GM12891 (cell line): ENCODE results near the gene DENND6A.

ENCODE experiments used
- POLR2A ChIP-seq: IDR thresholded peaks from 2 replicates; pipeline ENCODE4 v1.6.1; 2011; ENCODE audit warnings: low read depth, low read length, control low read depth
- POLR2AphosphoS5 ChIP-seq: IDR thresholded peaks from 2 replicates; pipeline ENCODE4 v1.6.1; 2011; ENCODE audit warnings: low read depth, low read length, control low read depth
- SPI1 ChIP-seq: IDR thresholded peaks from 2 replicates; pipeline ENCODE4 v1.6.1; 2011; ENCODE audit warnings: low read depth, low read length, control low read depth
- TAF1 ChIP-seq: IDR thresholded peaks from 2 replicates; pipeline ENCODE4 v1.6.1; 2011; ENCODE audit warnings: low read depth, low read length, control low read depth

GRCh38 chr3:57594144-57594543 lies 98.7 kb downstream of the DENND6A start:
- TF ChIP-seq POLR2A = no peak
- TF ChIP-seq POLR2AphosphoS5 = no peak
- no peak for TF ChIP-seq TAF1
- TF ChIP-seq SPI1 = no peak
